Measurements from ENCODE around the gene BTBD9. TPM values are rescaled to one million over a fixed set of nuclear protein-coding genes. Genes with fewer than 3 reads are reported as not detected.

Gene BTBD9
- total and polyA plus RNA-seq, 4 experiments from 2014 or later, result 5.2 to 40.4 (median 32.3) TPM

Other genes with a start within 250 kb of the BTBD9 start
- gene GLO1, start 63.2 kb upstream of the BTBD9 start, total RNA-seq, result 10 to 100 TPM; 28.3 to 28.7 TPM
- gene GLO1, start 63.2 kb upstream of the BTBD9 start, polyA plus RNA-seq, result 100 to 1,000 TPM in 1 of 2 donors, 10 to 100 TPM in 1; 82.4 to 172 TPM
- gene DNAH8, start 75.4 kb upstream of the BTBD9 start, total RNA-seq, result under 1 TPM; 0.09 to 0.17 TPM
- under 1 TPM in 1 of 2 donors, not detected in 1; 0.04 TPM for gene DNAH8, start 75.4 kb upstream of the BTBD9 start, polyA plus RNA-seq

Measured in CD4-positive, alpha-beta memory T cell (primary cell).